HG03354 (cell line): ENCODE data around the gene ARPC4.
"Not testable (repeated sequence)": the region's sequence is repeated elsewhere in the genome, so short reads cannot be mapped to it uniquely, and the experiment has no call there.

ENCODE experiments used
- ATAC-seq: cut with Tn5 transposase; IDR thresholded peaks from one replicate; pipeline ENCODE4 v1.9.1; 2021; ENCODE audit warnings: mild to moderate bottlenecking; ENCODE audit not compliant: unreplicated experiment, poor library complexity, severe bottlenecking

Gene ARPC4

DNA sequence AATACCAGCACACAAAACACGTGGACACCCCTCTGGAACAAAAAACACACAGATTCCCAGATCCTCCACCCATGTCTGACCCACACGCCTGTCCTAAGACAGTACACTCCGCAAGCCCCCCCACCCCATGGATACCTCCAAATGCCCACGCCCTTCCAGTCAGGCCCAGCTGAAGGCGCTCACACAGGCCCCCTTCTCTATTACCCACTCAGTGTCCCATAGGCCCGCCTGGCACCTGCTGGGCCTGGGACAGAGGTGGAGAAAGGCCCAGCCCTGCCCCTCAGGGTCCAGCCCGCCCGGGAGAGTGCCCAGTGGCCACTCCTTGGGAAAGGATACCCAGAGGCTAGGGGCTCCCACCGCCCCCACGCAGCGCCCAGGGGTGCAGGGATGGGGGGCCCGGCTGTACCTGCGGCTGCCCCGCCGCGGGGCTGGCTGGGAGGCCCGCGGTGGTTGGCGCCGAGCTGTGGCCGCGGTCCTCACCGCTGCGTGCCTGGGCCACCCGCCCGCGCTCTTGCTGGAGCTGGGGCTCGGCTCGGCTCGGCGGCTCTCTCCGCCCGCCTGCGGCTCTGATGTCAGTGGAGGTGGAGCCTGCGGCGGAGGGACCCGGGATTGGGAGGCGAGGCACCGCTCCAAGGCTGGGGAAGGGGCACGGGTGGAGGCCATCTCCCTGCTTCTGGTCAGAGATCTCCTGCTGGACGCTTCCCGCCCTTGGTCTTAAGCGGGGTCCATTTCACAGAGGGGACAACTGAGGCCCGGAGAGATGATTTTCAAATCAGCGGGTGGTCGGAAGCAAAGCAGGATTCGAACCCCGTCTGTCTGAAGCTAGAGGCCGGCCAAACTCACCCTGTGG lies 23.2 kb upstream of the ARPC4 start, which contains the start of gene CAMK1:
TSS of gene CAMK1 (minus strand) at position 522 of the 850 bp plus-strand sequence. CDS start 2,198 bp downstream, outside the sequence.
- ATAC-seq, result peak; percentile 61

GRCh38 chr3:9770276-9770812 lies 22.5 kb upstream of the ARPC4 start:
- no peak for ATAC-seq

GRCh38 chr3:9771007-9771406 lies 21.9 kb upstream of the ARPC4 start:
- ATAC-seq, result not testable (repeated sequence)

GRCh38 chr3:9776896-9777693 lies 15.8 kb upstream of the ARPC4 start:
- ATAC-seq, result no peak

DNA sequence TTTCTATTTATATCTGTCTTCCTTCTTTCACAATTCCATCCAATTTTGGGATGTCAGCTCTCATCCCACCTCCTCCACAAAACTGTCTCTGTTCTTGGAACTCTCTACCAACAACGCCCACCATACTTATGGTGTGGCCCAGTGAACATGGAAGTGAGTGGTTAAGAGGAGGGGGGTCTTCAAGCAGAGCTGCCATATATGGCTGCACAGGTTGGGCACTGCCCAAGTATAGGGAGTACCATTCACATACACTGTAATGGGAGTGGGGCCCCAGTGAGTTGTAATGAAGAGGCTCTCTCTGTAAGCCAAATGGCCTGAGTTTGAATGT lies 15.2 kb upstream of the ARPC4 start:
- no peak for ATAC-seq

GRCh38 chr3:9778143-9779074 lies 14.5 kb upstream of the ARPC4 start:
- ATAC-seq, result no peak

DNA sequence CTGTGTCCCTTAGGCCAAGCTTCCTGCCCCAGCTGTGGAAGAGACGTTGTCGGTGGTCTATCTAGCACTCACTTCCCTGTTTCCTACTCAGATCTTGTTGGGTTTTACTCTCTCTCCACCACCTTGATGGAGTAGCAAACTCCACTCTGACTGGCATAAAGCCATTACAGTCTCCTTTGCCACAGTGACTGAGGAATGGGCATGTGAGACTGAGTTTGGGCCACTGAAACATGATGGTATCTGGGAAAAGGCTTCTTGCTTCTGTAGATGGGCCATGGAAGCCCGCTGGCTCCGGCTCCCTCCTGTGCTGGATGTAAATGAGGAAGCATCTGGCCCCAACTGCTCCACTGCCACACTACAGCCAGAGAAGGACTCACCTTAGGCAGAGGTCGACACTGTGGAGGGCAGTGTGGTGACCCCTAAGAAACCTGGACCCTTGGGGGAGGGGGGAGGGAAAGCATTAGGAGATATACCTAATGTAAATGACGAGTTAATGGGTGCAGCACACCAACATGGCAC lies 13.7 kb upstream of the ARPC4 start:
- ATAC-seq, result no peak

DNA sequence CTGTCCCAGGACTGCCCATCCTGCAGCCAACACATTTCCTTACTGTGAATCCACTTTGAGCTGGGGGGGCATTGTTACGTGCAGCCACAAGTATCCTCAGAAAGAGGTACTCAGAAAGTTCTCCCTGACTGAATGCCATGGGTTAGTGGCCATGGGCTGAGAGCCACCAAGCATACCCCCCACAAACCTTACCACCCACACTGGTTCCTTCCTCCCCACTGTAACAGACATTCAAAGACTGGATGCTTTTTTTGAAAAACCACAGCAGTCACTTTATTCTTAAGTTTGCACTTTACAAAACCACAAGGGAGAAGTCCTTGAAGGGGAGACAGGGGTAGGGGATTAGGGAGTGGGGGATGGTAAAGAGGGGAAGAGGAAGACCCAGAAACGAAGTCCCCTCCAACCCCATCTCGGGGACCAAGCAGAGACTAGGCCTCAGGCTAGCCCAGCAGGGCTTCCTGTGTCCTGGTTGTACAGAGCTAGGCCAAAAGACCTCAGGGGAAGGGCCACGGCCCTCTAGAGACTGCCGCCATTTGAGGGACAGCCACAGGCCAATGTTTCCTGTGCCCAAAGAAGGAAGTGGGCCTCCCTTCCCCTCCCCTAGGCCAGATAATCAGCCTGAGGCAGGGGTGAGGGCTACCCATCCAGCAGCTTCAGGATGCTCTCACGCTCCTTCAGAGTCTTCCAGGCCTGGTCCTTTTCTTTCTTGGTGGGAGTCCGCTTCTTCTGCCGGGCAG lies 13.0 kb upstream of the ARPC4 start:
- ATAC-seq, result peak; percentile 69

DNA sequence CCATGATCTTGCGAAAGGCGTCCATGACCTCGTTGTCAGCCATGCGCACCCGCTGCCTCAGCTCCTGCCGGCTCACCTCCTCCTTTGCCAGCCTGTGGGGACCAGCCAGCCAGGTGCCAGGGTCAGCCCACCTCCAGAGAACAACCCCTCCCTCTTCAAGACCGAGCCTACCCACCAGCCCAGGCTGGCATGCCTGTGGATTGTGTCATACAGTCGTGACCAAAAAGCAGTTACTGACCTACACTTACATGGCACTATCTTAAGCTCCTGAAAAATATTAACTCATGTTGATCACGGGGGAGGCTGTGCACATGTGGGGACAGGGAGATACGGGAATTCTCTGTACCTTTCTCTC lies 12.4 kb upstream of the ARPC4 start:
- peak; percentile 22 for ATAC-seq

- no peak for ATAC-seq
These were observed 12.0 kb upstream of the ARPC4 start for GRCh38 chr3:9780910-9781309.

DNA sequence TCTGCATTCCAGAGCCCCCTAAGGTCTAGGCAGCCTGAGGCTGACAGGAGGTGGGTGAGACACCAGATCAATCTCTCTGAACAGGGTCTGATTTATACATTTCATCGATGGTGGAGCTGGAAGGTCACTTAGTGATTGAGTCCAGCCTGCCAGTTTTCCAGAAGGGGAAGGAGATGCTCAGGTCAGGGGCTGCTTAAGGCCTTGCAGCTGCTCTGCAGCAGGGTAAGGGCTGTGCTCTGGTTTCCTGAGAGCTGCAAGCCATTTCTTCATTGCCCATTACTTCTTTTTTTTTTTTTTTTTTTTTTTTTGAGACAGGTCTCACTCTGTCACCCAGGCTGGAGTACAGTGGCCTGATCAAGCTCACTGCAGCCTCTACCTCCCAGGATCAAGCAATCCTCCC lies 11.3 kb upstream of the ARPC4 start:
- ATAC-seq, result no peak

- ATAC-seq, result no peak
These were observed 10.8 kb upstream of the ARPC4 start for GRCh38 chr3:9781978-9782603.

DNA sequence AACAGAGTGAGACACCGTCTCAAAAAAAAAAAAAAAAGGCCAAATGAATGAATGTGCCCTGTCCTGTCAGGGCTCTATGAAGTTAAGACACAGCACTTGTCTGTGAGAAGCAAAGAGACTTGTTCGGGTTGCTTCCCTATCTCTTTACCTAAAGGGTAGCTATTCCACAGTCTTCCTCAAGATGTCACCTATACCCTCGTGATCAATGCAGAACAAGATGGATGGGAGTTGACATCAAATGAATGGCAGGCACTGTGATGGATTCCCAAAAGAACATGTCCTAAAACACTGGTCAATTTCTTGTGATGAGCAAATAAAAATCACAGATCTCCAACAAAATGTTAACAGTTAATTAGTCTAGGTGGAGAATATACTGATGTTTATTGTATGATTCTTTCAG lies 10.1 kb upstream of the ARPC4 start:
- ATAC-seq, result no peak

DNA sequence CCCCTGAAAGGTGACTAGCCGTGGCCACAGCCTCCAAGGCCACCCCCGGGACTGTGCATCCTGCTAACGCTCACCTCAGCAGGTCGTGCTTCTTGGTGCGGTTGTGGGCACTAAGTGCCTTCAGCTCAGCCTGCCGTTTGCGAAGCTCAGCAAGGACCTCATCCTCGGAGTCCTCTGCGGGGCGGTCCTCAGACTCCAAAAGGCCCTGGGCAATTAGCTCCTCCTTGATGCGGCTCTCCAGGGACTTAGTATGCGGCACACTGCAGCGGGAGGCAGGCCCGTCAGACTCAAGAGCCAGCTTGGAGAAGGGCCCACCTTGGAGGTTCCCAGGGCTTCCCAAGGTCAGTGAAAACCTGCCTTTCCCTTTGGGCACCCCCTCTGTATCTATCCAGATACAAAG lies 8.9 kb upstream of the ARPC4 start:
- no peak for ATAC-seq

DNA sequence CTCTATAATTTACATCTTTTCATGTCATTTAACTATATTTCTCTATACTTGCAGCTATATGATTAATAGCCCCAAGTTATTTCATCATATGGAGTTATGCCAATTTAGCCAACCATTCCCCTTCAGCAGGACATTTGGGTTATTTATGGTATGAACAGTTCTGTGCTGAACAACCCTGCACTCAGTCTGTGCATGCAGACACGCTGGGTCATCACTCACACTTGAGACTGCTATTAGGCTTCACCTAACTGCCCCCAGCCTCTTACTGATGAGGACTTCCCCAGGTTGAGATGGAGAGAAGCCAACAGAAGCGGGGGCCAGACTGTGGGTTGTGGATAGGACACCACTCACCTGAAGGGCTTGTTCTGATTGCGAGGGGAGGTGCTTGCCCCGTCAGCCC lies 7.9 kb upstream of the ARPC4 start:
- no peak for ATAC-seq

DNA sequence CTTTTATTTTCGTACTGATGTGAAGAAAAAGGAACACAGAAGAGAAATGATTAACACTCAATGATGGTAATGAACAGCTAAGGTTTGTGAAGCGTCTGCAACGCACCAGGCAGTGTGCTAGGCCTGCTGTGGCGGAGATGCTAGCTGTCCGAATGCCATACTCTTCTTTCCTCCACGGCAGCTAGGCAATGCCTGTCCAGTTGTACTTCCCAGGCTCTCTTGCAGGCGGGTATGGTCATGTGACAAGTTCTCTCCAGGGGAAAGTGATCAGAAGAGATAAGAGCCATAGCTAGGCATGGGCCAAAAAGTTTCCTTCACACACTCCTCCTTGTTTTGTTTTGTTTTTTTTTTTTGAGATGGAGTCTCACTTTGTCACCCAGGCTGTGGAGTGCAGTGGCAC lies 7.3 kb upstream of the ARPC4 start:
- ATAC-seq, result no peak

DNA sequence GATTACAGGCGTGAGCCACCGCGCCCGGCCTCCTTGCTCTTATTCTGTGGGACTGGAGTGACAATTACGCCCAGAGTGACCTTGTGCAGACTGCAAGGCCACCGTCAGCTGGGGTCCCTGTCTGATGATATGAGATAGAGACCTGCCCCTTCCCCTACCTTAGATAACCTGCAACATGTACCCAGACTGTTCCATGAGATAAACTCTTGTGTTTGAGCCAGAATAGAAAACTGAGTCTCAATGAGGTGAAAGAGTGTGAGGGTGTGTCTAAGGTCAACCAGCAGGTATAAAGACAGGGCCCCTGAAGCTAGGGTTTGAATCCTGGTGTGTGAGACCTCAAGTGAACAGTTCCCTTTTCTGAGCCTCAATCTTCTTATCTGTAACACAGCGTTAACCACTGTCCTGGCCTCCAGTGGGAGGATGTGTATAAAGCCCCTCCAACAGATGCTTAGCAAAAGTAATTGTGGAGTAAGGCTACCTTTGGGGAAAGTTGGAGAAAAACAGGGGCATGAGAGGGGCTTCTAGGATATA lies 6.6 kb upstream of the ARPC4 start:
- ATAC-seq, result no peak
